ENCODE data around the gene STH. TPM values are rescaled to one million over a fixed set of nuclear protein-coding genes. Genes with fewer than 3 reads are reported as not detected.

The STH gene
- total RNA-seq, 1 experiment from 2014 or later = not detected

DNA sequence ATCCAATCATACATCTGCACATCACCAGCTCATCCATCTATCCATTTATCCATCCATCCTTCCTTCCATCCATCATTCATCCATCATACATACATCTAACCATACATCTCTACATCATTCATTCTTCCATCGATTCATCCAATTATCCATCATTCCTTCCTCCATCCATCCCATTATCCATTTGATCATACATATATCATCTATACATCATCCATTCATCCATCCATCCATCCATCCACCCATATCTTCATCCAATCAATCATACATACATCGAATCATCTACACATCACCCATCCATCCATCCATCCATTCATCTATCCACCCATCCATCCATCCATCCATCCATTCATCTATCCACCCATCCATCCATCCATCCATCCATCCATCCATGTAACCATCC is 29.3 kb upstream of the STH start:
- no peaks in the 10 kb centered on the region; the same call in 1 of the 2 replicates for H3K27me3 ChIP-seq (ENCODE audit: control insufficient read depth, insufficient read depth, low read length)
- H3K4me1 ChIP-seq (ENCODE audit: control insufficient read depth, insufficient read depth, low read length) = no peaks in the 10 kb centered on the region
- BruUV-seq (replicated peaks) = no TSS peak
- ChIA-PET POLR2A (no interaction called here), CTCF (no interaction called here)
- H3K4me3 ChIP-seq (ENCODE audit: low read depth in 2 of 2, low read length in 2 of 2) = no peak overlapping the region
- H3K36me3 ChIP-seq (ENCODE audit: control insufficient read depth, insufficient read depth, low read length) = no peaks in the 10 kb centered on the region; the same call in 1 of the 2 replicates
- TF ChIP-seq POLR2AphosphoS5 (IDR thresholded peaks at IDR 0.05; ENCODE audit: low read depth, low read length) (no peak), SIN3A (IDR thresholded peaks at IDR 0.05; ENCODE audit: borderline replicate concordance, insufficient read depth, low read depth, low read length) (no peak), TCF7L2 (IDR thresholded peaks at IDR 0.05; ENCODE audit: low read depth, low read length) (no peak)
- TF ChIP-seq, protein P1, sequence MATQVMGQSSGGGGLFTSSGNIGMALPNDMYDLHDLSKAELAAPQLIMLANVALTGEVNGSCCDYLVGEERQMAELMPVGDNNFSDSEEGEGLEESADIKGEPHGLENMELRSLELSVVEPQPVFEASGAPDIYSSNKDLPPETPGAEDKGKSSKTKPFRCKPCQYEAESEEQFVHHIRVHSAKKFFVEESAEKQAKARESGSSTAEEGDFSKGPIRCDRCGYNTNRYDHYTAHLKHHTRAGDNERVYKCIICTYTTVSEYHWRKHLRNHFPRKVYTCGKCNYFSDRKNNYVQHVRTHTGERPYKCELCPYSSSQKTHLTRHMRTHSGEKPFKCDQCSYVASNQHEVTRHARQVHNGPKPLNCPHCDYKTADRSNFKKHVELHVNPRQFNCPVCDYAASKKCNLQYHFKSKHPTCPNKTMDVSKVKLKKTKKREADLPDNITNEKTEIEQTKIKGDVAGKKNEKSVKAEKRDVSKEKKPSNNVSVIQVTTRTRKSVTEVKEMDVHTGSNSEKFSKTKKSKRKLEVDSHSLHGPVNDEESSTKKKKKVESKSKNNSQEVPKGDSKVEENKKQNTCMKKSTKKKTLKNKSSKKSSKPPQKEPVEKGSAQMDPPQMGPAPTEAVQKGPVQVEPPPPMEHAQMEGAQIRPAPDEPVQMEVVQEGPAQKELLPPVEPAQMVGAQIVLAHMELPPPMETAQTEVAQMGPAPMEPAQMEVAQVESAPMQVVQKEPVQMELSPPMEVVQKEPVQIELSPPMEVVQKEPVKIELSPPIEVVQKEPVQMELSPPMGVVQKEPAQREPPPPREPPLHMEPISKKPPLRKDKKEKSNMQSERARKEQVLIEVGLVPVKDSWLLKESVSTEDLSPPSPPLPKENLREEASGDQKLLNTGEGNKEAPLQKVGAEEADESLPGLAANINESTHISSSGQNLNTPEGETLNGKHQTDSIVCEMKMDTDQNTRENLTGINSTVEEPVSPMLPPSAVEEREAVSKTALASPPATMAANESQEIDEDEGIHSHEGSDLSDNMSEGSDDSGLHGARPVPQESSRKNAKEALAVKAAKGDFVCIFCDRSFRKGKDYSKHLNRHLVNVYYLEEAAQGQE (IDR thresholded peaks at IDR 0.05; ENCODE audit: insufficient read depth in 1 of 2, low read depth in 2 of 2, low read length in 1 of 2) = no peak
- TF ChIP-seq, protein P2, sequence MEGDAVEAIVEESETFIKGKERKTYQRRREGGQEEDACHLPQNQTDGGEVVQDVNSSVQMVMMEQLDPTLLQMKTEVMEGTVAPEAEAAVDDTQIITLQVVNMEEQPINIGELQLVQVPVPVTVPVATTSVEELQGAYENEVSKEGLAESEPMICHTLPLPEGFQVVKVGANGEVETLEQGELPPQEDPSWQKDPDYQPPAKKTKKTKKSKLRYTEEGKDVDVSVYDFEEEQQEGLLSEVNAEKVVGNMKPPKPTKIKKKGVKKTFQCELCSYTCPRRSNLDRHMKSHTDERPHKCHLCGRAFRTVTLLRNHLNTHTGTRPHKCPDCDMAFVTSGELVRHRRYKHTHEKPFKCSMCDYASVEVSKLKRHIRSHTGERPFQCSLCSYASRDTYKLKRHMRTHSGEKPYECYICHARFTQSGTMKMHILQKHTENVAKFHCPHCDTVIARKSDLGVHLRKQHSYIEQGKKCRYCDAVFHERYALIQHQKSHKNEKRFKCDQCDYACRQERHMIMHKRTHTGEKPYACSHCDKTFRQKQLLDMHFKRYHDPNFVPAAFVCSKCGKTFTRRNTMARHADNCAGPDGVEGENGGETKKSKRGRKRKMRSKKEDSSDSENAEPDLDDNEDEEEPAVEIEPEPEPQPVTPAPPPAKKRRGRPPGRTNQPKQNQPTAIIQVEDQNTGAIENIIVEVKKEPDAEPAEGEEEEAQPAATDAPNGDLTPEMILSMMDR (IDR thresholded peaks at IDR 0.05) = no peak
- no peak for ATAC-seq
- in situ Hi-C loops (cut with HindIII; ENCODE audit: low pct_unique_long_range_greater_than_20kb, low sequenced_read_pairs) (no loop called here), intact Hi-C loops (cut with micrococcal nuclease; ENCODE audit: unreplicated experiment) (no loop called here)
- no peak for DNase-seq (ENCODE audit: low read depth, low spot score)
- no peaks in the 10 kb centered on the region for H3K9me3 ChIP-seq (ENCODE audit: control insufficient read depth, insufficient read depth, low read depth, low read length)
- H3K27ac ChIP-seq (ENCODE audit: low read length) = no peak overlapping the region

DNA sequence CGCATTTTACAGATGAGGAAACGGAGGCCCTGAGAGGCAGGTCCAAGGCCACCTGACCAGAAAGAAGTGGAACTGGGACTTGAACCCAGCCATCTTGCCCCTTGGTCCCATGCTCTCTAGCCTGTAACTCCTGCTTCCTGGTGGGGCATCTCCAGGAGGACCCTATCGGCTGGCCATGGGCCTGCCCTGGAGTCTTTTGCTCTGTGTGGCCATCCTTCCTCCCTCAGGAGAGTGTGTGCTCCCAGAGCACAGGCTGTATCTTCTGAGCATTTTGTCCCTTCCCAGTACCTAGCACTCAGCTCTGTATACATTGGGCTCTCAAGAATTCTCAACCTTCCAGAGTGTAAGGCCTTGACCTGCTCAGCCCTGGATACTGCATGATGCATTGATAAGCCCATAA is 28.4 kb upstream of the STH start:
- H3K4me1 ChIP-seq (ENCODE audit: control insufficient read depth, insufficient read depth, low read length) = no peaks in the 10 kb centered on the region
- ATAC-seq (no peak), DNase-seq (ENCODE audit: low read depth, low spot score) (no peak)
- H3K27ac ChIP-seq (ENCODE audit: low read length) = no peak overlapping the region
- no peaks in the 10 kb centered on the region; the same call in 1 of the 2 replicates for H3K36me3 ChIP-seq (ENCODE audit: control insufficient read depth, insufficient read depth, low read length)
- ChIA-PET POLR2A (no interaction called here), CTCF (no interaction called here)
- no peaks in the 10 kb centered on the region; the same call in 1 of the 2 replicates for H3K27me3 ChIP-seq (ENCODE audit: control insufficient read depth, insufficient read depth, low read length)
- no peak overlapping the region for H3K4me3 ChIP-seq (ENCODE audit: low read depth in 2 of 2, low read length in 2 of 2)
- intact Hi-C loops (cut with micrococcal nuclease; ENCODE audit: unreplicated experiment) (no loop called here), in situ Hi-C loops (cut with HindIII; ENCODE audit: low pct_unique_long_range_greater_than_20kb, low sequenced_read_pairs) (no loop called here)
- H3K9me3 ChIP-seq (ENCODE audit: control insufficient read depth, insufficient read depth, low read depth, low read length) = no peaks in the 10 kb centered on the region
- no peak for TF ChIP-seq SIN3A (IDR thresholded peaks at IDR 0.05; ENCODE audit: borderline replicate concordance, insufficient read depth, low read depth, low read length)
- no peak for TF ChIP-seq TCF7L2 (IDR thresholded peaks at IDR 0.05; ENCODE audit: low read depth, low read length)
- no TSS peak for BruUV-seq (replicated peaks)

DNA sequence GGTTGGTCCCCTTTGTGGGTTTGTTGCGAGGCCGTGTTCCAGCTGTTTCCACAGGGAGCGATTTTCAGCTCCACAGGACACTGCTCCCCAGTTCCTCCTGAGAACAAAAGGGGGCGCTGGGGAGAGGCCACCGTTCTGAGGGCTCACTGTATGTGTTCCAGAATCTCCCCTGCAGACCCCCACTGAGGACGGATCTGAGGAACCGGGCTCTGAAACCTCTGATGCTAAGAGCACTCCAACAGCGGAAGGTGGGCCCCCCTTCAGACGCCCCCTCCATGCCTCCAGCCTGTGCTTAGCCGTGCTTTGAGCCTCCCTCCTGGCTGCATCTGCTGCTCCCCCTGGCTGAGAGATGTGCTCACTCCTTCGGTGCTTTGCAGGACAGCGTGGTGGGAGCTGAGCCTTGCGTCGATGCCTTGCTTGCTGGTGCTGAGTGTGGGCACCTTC is 27.3 kb upstream of the STH start:
- TF ChIP-seq POLR2AphosphoS5 (IDR thresholded peaks at IDR 0.05; ENCODE audit: low read depth, low read length) = no peak
- Histone ChIP-seq H3K4me3 (ENCODE audit: low read depth in 2 of 2, low read length in 2 of 2) (no peak overlapping the region), H3K27me3 (ENCODE audit: control insufficient read depth, insufficient read depth, low read length) (no peaks in the 10 kb centered on the region; the same call in 1 of the 2 replicates), H3K36me3 (ENCODE audit: control insufficient read depth, insufficient read depth, low read length) (no peaks in the 10 kb centered on the region; the same call in 1 of the 2 replicates), H3K27ac (ENCODE audit: low read length) (no peak overlapping the region), H3K4me1 (ENCODE audit: control insufficient read depth, insufficient read depth, low read length) (no peaks in the 10 kb centered on the region), H3K9me3 (ENCODE audit: control insufficient read depth, insufficient read depth, low read depth, low read length) (no peaks in the 10 kb centered on the region)
- no peak for ATAC-seq
- intact Hi-C loops (cut with micrococcal nuclease; ENCODE audit: unreplicated experiment) = no loop called here
- in situ Hi-C loops (cut with HindIII; ENCODE audit: low pct_unique_long_range_greater_than_20kb, low sequenced_read_pairs) = no loop called here
- POLR2A ChIA-PET = no interaction called here
- no peak for DNase-seq (ENCODE audit: low read depth, low spot score)
- CTCF ChIA-PET = no interaction called here
- BruUV-seq (replicated peaks) = no TSS peak
